Omental fat pad (tissue), 4 donors: Measurements from ENCODE around the gene CAPN5. TPM values are rescaled to one million over a fixed set of nuclear protein-coding genes. Genes with fewer than 3 reads are reported as not detected.

Experiments used
- ATAC-seq: fragments of 150-250 bp; one replicate; pipeline ENCODE4 v1.9.1; 2016; ENCODE audit warnings: mild to moderate bottlenecking, moderate library complexity; ENCODE audit not compliant: low FRiP score
- DNase-seq: peaks from one replicate; pipeline ENCODE4 v3.0.0-alpha.2; 2019; ENCODE audit warnings: low spot score
- total RNA-seq, 4 donors: library from RNA; depleted of rRNA; stranded (reverse); fragments of >200 nt; gene quantifications; one replicate each; pipeline ENCODE4 v1.1.0, GENCODE V29; 2016
- TF ChIP-seq, protein P1 (sequence below), 3 donors: fragments of 450-650 bp; IDR thresholded peaks; one replicate each; pipeline ENCODE4 v1.5.1; 2016 to 2017; ENCODE audit warnings: antibody characterized with exemption in 3 of 3, mild to moderate bottlenecking in 3 of 3, moderate library complexity in 2 of 3

The CAPN5 gene
- total RNA-seq, 4 donors from 2014 or later, result 3.3 to 8.5 (median 4.7) TPM

DNA sequence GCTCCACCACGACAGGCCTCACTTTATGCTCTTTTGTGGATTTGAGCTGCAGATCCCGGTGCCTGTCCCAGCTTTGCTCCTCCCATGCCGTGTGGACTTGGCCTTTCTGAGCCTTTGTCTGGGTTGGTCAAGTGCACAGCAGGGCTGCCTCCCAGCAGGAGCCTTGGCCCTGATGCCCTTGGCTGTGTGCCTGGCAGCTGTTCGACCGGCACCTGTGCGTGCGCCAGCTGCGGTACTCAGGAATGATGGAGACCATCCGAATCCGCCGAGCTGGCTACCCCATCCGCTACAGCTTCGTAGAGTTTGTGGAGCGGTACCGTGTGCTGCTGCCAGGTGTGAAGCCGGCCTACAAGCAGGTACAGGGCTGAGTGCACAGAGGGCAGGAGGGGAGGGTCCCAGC, 107.8 kb downstream of the CAPN5 start:
- no peak for ATAC-seq
- TF ChIP-seq, protein P1, sequence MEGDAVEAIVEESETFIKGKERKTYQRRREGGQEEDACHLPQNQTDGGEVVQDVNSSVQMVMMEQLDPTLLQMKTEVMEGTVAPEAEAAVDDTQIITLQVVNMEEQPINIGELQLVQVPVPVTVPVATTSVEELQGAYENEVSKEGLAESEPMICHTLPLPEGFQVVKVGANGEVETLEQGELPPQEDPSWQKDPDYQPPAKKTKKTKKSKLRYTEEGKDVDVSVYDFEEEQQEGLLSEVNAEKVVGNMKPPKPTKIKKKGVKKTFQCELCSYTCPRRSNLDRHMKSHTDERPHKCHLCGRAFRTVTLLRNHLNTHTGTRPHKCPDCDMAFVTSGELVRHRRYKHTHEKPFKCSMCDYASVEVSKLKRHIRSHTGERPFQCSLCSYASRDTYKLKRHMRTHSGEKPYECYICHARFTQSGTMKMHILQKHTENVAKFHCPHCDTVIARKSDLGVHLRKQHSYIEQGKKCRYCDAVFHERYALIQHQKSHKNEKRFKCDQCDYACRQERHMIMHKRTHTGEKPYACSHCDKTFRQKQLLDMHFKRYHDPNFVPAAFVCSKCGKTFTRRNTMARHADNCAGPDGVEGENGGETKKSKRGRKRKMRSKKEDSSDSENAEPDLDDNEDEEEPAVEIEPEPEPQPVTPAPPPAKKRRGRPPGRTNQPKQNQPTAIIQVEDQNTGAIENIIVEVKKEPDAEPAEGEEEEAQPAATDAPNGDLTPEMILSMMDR (IDR thresholded peaks at IDR 0.05), result no peak

GRCh38 chr11:77175021-77175842, 108.5 kb downstream of the CAPN5 start:
- TF ChIP-seq, protein P1 (IDR thresholded peaks at IDR 0.05), result no peak
- ATAC-seq, result no peak
- DNase-seq, result no peak

More for the DNA sequence above, 107.8 kb downstream of the CAPN5 start:
- no peak for DNase-seq

Other genes with a start within 250 kb of the CAPN5 start
- 10 to 100 TPM; 19.0 to 26.6 (median 22.0) TPM for gene ACER3, start 206.1 kb upstream of the CAPN5 start, total RNA-seq
- not detected for gene B3GNT6, start 32.6 kb upstream of the CAPN5 start, total RNA-seq
- not detected for gene OMP, start 35.9 kb downstream of the CAPN5 start, total RNA-seq
- 10 to 100 TPM; 13.4 to 29.9 (median 18.0) TPM for gene MYO7A, start 61.3 kb downstream of the CAPN5 start, total RNA-seq
- gene GDPD4, start 234.7 kb downstream of the CAPN5 start, total RNA-seq, result not detected